Pancreas (tissue), 10 donors: ENCODE results near the gene SPATA31C1. TPM values are rescaled to one million over a fixed set of nuclear protein-coding genes. Genes with fewer than 3 reads are reported as not detected.
A peak's percentile ranks its signal among the peaks of the same experiment; 100 is the strongest.
"Not testable (repeated sequence)": the region's sequence is repeated elsewhere in the genome, so short reads cannot be mapped to it uniquely, and the experiment has no call there.

Experiments used
- ATAC-seq, 4 donors: fragments of 200-7000 bp; cut with Tn5 transposase; one replicate each; pipeline versions ENCODE4 v1.8.0 to v1.9.1; 2020; ENCODE audit warnings: mild to moderate bottlenecking in 4 of 4, moderate library complexity in 4 of 4
- DNase-seq, 6 donors: peaks; one replicate each; pipeline ENCODE4 v3.0.0-alpha.2; 2020
- FAIRE-seq: peaks from 2 replicates; lab custom pipeline; 2012; peaks lifted over from hg19 to GRCh38; lab: Jason Lieb, UNC
- H3K27ac ChIP-seq, 4 donors: fragments of 200-600 bp; sonication (generic); 1 replicate in 3 of 4; 2 replicates in 1 of 4; pipeline versions ENCODE4 v1.5.0 to v1.8.0; 2020
- H3K27me3 ChIP-seq, 4 donors: fragments of 200-600 bp; one replicate each; pipeline ENCODE4 v1.8.0; 2021
- H3K36me3 ChIP-seq, 3 donors: fragments of 200-600 bp; sonication (generic) in 1 of 3; one replicate each; pipeline versions ENCODE4 v1.5.0 to v1.8.0; 2020 to 2021
- H3K4me1 ChIP-seq, 3 donors: fragments of 200-600 bp; one replicate each; pipeline ENCODE4 v1.8.0; 2021
- H3K4me3 ChIP-seq, 4 donors: fragments of 200-600 bp; sonication (generic) in 2 of 4; one replicate each; pipeline versions ENCODE4 v1.5.0 to v1.8.0; 2020 to 2021
- H3K9me3 ChIP-seq, 4 donors: fragments of 200-600 bp; one replicate each; pipeline ENCODE4 v1.8.0; 2021
- CTCF ChIP-seq, 4 donors: fragments of 200-600 bp; sonication (generic) in 3 of 4; IDR thresholded peaks; one replicate each; pipeline versions ENCODE4 v1.5.0 to v1.8.0; 2021; ENCODE audit warnings: antibody characterized with exemption in 4 of 4
- WGBS, 2 donors: extraction: QIAGEN DNeasy Blood & Tissue Kit; methylation state at CpG; one replicate each; pipeline ENCODE4 v1.1.7; 2013; 5-methylcytosine and 5-hydroxymethylcytosine counted together
- intact Hi-C, 3 donors: fragments of 100-400 bp; cut with DNase I; formaldehyde crosslinking; loops; one replicate each; pipeline versions ENCODE4 v1.11.1 to v1.14.2; 2022
- polyA plus RNA-seq, 2 donors: library from polyadenylated mRNA; stranded (reverse); fragments of 200-250 nt; gene quantifications; one replicate each; pipeline ENCODE4 v1.2.3, GENCODE V29; 2013
- total RNA-seq, 6 donors: library from RNA; stranded (reverse); fragmentation: NEBNext Ultra II Directional in 4 of 6; extraction: Animal tissue kit (Norgen Biotek cat#: 25700) in 4 of 6; gene quantifications; one replicate each; pipeline versions ENCODE4 v1.2.1 to v1.2.4, GENCODE V29; 2021 to 2023
- donor health status: healthy with polysubstance abuse.
- donor health status: DM: no; HTN: no; CAD: no; lungs with moderate emphysema.
- donor health status: DM: no; HTN: no; CAD: no.
- donor health status: control.
- donor health status: control.
- donor health status: Bipolar disorder and iron deficiency.
- donor health status: DM: yes; HTN: yes; CAD: no.
- donor health status: DM: no; HTN: no; CAD: no.
- donor health status: DM: no; HTN: no; CAD: no.
- donor health status: DM: yes; HTN: yes; CAD: no.

Gene SPATA31C1
- total and polyA plus RNA-seq, 8 donors = not detected

DNA sequence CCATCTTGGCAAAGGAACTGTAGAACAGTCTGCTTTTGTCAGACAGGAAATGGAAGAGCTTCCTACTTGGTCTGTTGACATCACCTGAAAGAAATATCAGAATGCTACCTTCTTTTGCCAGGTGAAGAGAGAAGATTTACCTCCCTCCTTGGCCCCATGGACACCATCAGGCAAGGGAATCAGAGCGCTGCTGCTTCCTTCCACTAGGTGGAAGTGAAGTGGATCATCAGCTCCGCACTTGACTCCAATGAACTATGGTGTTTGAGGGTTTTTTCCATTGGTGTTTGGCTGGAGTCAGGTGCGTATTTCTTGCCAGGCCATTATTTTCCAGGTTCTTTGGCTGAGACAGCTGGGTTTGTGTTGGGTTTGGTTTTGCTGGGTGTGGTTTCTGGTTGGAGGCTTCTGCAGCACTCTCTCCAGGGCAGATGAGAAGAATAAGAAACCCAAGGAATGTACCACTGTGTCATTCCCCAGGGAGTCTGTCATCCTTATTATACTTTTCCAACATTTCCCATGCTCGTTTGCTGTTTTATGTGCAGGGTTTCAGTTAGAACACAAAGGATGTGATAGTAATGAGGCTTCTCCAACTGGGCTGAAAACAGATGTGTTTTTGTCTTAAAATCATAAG, 22.6 kb upstream of the SPATA31C1 start:
- intact Hi-C loops = no loop called here
- WGBS, 2 donors = 74 to 83% methylated on average over 4 of the region's 4 CpGs
- Histone ChIP-seq H3K4me1 (no peaks in the 10 kb centered on the region), H3K9me3 (no peaks in the 10 kb centered on the region), H3K27ac (no peak overlapping the region), H3K4me3 (no peak overlapping the region), H3K27me3 (no peaks in the 10 kb centered on the region), H3K36me3 (no peaks in the 10 kb centered on the region)
- DNase-seq = no peak
- ATAC-seq = no peak
- FAIRE-seq = no peak
- no peak for TF ChIP-seq CTCF (IDR thresholded peaks at IDR 0.05)

- intact Hi-C loops = no loop called here
- FAIRE-seq = no peak
- no peaks in the 10 kb centered on the region for H3K4me1 ChIP-seq
- no peaks in the 10 kb centered on the region for H3K36me3 ChIP-seq
- no peak overlapping the region for H3K4me3 ChIP-seq
- TF ChIP-seq CTCF (IDR thresholded peaks at IDR 0.05) = no peak
- H3K9me3 ChIP-seq = no peaks in the 10 kb centered on the region
- no peak overlapping the region for H3K27ac ChIP-seq
- ATAC-seq = no peak
- DNase-seq = no peak
- H3K27me3 ChIP-seq = no peaks in the 10 kb centered on the region
These were observed 20.9 kb upstream of the SPATA31C1 start for GRCh38 chr9:87896891-87897290.

DNA sequence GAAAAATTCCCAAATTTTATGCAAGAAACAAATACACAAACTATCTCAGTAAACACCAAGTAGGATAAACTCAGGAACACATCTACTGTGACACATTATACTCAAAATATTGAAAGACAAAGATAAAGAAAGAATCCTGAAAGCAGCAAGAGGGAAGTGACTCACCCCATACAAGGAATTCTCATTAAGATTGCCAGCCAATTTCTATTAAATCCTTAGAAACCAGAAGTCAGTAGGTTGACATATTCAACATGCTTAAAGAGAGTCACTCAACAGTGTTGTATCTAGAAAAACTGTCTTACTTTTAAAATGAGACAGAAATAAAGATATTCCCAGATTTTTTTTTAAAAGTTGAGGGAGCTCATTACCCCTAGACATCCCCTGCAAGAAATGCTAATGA, 19.6 kb upstream of the SPATA31C1 start:
- no peak for FAIRE-seq

DNA sequence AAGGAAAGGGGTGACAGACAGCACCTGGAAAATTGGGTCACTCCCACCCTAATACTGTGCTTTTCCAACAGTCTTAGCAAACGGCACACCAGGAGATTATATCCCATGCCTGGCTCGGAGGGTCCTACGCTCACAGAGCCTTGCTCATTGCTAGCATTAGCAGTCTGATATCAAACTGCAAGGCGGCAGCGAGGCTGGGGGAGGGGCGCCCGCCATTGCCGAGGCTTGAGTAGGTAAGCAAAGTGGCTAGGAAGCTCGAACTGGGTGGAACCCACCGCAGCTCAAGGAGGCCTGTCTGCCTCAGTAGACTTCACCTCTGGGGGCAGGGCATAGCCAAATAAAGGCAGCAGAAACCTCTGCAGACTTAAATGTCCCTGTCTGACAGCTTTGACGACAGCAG, 15.4 kb upstream of the SPATA31C1 start:
- intact Hi-C loops, H3K4me1 ChIP-seq, FAIRE-seq, H3K9me3 ChIP-seq, DNase-seq, H3K27ac ChIP-seq, H3K4me3 ChIP-seq, H3K27me3 ChIP-seq, H3K36me3 ChIP-seq, ATAC-seq: not testable (repeated sequence)
- WGBS, 2 donors = 82 to 86% methylated on average over 11 of the region's 11 CpGs

More for the DNA sequence above, 19.6 kb upstream of the SPATA31C1 start:
- Histone ChIP-seq H3K4me3 (no peak overlapping the region), H3K36me3 (no peaks in the 10 kb centered on the region), H3K27ac (no peak overlapping the region), H3K4me1 (no peaks in the 10 kb centered on the region), H3K9me3 (no peaks in the 10 kb centered on the region), H3K27me3 (no peaks in the 10 kb centered on the region)
- DNase-seq (no peak), ATAC-seq (no peak)
- intact Hi-C loops = no loop called here
- no peak for TF ChIP-seq CTCF (IDR thresholded peaks at IDR 0.05)

DNA sequence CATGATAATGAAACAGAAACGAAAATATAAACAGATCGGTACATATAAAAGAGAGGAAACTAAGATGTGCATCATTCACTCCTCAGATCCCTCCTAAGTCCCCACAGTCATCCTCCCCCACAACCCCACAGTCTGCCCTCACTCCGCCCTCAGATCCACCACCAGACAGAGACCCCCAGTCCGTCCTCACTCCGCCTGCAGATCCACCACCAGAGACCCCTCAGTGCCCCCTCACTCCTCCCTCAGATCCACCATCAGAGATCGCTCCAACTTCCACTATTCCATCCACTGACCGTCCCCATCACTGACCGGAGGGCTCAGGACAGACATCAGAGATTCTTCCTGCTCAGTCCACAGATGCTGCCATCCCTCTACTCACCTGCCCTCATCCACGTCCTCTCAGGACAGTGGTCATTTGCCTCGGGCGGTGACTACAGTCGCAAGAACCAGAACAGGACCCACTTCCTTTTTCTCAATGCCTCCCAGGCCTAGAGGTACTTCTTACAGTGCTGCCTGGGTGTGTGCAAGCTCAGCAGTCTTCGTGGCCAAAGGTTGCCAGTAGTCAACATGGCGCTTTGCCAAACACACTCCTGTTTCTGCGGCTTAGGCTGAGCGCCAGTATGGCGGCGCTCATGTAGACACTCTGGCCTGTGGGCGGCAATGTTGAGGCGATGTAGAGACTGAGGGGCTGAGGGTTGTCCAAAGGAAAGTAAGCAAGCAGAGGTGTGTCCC, 8.3 kb upstream of the SPATA31C1 start:
- 60 to 62% methylated on average over 20 of the region's 20 CpGs for WGBS, 2 donors

More for the DNA sequence above, 8.3 kb upstream of the SPATA31C1 start:
- intact Hi-C loops = no loop called here
- H3K27me3 ChIP-seq = no peaks in the 10 kb centered on the region
- H3K4me1 ChIP-seq = no peaks in the 10 kb centered on the region
- H3K36me3 ChIP-seq = no peaks in the 10 kb centered on the region
- DNase-seq (peak; percentile 82 to 94 (median 90)), FAIRE-seq (no peak), ATAC-seq (peak; percentile 99 to 100 (median 100))
- no peak overlapping the region for H3K4me3 ChIP-seq
- no peak overlapping the region for H3K27ac ChIP-seq
- H3K9me3 ChIP-seq = no peaks in the 10 kb centered on the region
- TF ChIP-seq CTCF (IDR thresholded peaks at IDR 0.05) = peak in 1 of 4 donors; percentile 17
